22Rv1 (cell line): ENCODE measurements around the gene TCAP.

Experiments
- H3K27ac ChIP-seq: fragments of 450-650 bp; 2 replicates; pipeline ENCODE4 v1.5.1; 2017
- ZFX ChIP-seq: fragments of 450-650 bp; IDR thresholded peaks from 2 replicates; pipeline ENCODE4 v1.6.1; 2017; ENCODE audit warnings: antibody characterized with exemption, borderline replicate concordance
- TF ChIP-seq, protein P1 (sequence below): fragments of 450-650 bp; IDR thresholded peaks from 2 replicates; pipeline ENCODE4 v1.5.1; 2017; ENCODE audit warnings: mild to moderate bottlenecking

The TCAP gene

GRCh38 chr17:39636927-39637736, 28.0 kb upstream of the TCAP start, which contains the start of gene STARD3:
STARD3 (plus strand) TSS chr17:39637144; CDS start chr17:39653532, 16,388 bp downstream.
- peak within 1 kb of the TSS; percentile 74 for H3K27ac ChIP-seq
- TF ChIP-seq, protein P1, sequence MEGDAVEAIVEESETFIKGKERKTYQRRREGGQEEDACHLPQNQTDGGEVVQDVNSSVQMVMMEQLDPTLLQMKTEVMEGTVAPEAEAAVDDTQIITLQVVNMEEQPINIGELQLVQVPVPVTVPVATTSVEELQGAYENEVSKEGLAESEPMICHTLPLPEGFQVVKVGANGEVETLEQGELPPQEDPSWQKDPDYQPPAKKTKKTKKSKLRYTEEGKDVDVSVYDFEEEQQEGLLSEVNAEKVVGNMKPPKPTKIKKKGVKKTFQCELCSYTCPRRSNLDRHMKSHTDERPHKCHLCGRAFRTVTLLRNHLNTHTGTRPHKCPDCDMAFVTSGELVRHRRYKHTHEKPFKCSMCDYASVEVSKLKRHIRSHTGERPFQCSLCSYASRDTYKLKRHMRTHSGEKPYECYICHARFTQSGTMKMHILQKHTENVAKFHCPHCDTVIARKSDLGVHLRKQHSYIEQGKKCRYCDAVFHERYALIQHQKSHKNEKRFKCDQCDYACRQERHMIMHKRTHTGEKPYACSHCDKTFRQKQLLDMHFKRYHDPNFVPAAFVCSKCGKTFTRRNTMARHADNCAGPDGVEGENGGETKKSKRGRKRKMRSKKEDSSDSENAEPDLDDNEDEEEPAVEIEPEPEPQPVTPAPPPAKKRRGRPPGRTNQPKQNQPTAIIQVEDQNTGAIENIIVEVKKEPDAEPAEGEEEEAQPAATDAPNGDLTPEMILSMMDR = peak; percentile 13; the same call in 1 of the 2 replicates
- TF ChIP-seq ZFX = no peak

- H3K27ac ChIP-seq = no peak overlapping the region
- no peak for TF ChIP-seq ZFX
- TF ChIP-seq, protein P1 = no peak
These were observed 26.8 kb upstream of the TCAP start for GRCh38 chr17:39638317-39638716.

- TF ChIP-seq ZFX = no peak
- TF ChIP-seq, protein P1 = no peak
- no peak overlapping the region for H3K27ac ChIP-seq
These were observed 26.1 kb upstream of the TCAP start for GRCh38 chr17:39639043-39639442.

- no peak for TF ChIP-seq ZFX
- TF ChIP-seq, protein P1 = no peak
- no peak overlapping the region for H3K27ac ChIP-seq
These were observed 25.3 kb upstream of the TCAP start for GRCh38 chr17:39639566-39640458.

DNA sequence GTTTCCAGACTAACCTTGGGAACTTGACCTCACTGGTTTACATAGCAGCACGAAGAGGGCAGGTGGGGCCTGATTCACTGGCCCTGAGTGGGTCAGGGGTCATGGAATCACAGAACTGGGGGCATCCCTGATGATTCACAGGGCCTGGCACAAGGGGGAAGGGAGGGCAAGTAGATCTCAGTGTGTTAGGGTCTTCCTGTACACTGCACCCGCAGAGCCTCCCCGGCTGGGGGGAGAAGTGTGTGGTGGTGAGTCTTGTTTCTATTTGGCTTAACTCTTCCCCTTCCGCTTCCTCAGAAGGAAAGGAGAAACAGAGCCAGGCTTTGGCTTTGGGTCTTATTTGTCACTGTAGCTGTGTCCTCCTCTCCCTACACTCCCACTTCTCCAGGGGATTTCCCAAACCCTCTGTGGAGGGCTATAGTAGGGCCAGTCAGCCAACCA, 24.5 kb upstream of the TCAP start:
- TF ChIP-seq, protein P1 = no peak
- TF ChIP-seq ZFX = no peak
- H3K27ac ChIP-seq = no peak overlapping the region

DNA sequence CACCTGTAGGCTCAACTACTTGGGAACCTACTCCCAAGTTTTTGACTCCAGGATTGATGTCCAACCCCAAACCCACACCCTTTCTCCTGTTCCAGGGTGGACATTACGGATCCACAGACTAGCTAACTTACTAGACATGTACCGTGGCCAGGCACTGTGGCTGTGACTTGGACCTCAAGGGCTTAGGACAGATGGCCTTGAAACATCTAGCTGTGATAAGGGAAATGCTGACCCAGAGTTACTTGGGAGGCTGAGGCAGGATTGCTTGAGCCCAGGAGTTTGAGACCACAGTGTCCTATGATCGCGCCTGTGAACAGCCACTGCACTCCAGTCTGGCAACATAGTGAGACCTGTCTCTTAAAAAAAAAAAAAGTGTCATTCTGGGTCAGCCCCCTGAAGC, 24.1 kb upstream of the TCAP start:
- TF ChIP-seq, protein P1 = no peak
- TF ChIP-seq ZFX = no peak
- no peak overlapping the region for H3K27ac ChIP-seq
